ENCODE measurements around the gene CEP89. TPM values are rescaled to one million over a fixed set of nuclear protein-coding genes. Genes with fewer than 3 reads are reported as not detected.
"Not testable (repeated sequence)": the region's sequence is repeated elsewhere in the genome, so short reads cannot be mapped to it uniquely, and the experiment has no call there.

The CEP89 gene
- total and polyA plus RNA-seq, 7 donors: 7.0 to 27.1 (median 10.0) TPM

DNA sequence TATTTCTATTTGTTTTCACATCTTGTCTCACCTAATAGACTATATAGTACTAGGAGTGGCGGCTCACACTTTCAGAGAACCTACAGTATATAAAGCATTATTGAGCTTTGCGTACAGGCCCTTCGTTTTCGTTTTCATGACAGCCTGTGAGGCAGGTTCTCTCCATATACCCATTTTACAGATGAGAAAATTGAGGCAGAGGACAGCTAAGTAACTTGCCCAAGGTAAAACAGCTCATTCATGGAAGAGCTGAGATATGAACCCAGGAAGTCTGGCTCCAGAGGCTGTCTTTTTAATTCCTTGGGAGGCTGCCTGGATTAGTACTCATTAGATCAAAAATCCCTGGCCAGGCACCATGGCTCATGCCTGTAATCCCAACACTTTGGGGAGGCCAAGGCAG lies 29.2 kb upstream of the CEP89 start:
- WGBS, 3 donors: 90 to 94% (median 90%) methylated on average over 4 of the region's 4 CpGs
- ATAC-seq (no peak), DNase-seq (no peak)
- no peaks in the 10 kb centered on the region for H3K27me3 ChIP-seq (ENCODE audit: insufficient read depth in 3 of 3, low read length in 2 of 3)
- no peaks in the 10 kb centered on the region for H3K4me1 ChIP-seq
- H3K36me3 ChIP-seq (ENCODE audit: insufficient read depth in 1 of 2, low read depth in 1 of 2): no peaks in the 10 kb centered on the region
- no peak overlapping the region for H3K4me3 ChIP-seq
- intact Hi-C loops (cut with DNase I): no loop called here
- TF ChIP-seq, protein P1, sequence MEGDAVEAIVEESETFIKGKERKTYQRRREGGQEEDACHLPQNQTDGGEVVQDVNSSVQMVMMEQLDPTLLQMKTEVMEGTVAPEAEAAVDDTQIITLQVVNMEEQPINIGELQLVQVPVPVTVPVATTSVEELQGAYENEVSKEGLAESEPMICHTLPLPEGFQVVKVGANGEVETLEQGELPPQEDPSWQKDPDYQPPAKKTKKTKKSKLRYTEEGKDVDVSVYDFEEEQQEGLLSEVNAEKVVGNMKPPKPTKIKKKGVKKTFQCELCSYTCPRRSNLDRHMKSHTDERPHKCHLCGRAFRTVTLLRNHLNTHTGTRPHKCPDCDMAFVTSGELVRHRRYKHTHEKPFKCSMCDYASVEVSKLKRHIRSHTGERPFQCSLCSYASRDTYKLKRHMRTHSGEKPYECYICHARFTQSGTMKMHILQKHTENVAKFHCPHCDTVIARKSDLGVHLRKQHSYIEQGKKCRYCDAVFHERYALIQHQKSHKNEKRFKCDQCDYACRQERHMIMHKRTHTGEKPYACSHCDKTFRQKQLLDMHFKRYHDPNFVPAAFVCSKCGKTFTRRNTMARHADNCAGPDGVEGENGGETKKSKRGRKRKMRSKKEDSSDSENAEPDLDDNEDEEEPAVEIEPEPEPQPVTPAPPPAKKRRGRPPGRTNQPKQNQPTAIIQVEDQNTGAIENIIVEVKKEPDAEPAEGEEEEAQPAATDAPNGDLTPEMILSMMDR (IDR thresholded peaks at IDR 0.05): no peak
- no peak overlapping the region for H3K27ac ChIP-seq
- H3K9me3 ChIP-seq: no peaks in the 10 kb centered on the region

DNA sequence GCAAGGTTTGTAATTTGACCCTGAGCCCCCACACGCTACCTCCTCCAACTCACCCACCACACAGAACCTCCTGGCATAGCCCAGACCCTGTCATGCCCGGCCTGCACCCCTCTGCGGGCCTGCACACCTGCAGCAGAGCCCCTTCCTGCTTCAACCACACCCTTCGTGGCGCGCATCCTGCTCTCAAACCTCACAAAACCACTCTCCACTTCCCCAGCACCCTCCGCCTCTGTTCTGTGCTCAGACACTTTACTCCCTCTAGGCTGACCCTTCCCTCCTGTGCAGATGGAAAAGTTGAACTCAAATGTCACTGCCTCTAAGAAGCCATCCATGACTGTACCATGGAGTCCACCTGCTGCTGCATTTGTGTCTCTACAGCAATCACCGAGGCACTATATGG lies 28.8 kb upstream of the CEP89 start:
- no peak for DNase-seq
- no peaks in the 10 kb centered on the region for H3K9me3 ChIP-seq
- WGBS, 3 donors: 86 to 90% (median 89%) methylated on average over 8 of the region's 8 CpGs
- no peaks in the 10 kb centered on the region for H3K36me3 ChIP-seq (ENCODE audit: insufficient read depth in 1 of 2, low read depth in 1 of 2)
- no peak overlapping the region for H3K4me3 ChIP-seq
- H3K27ac ChIP-seq: no peak overlapping the region
- intact Hi-C loops (cut with DNase I): no loop called here
- TF ChIP-seq, protein P1 (IDR thresholded peaks at IDR 0.05): no peak
- H3K4me1 ChIP-seq: no peaks in the 10 kb centered on the region
- no peaks in the 10 kb centered on the region for H3K27me3 ChIP-seq (ENCODE audit: insufficient read depth in 3 of 3, low read length in 2 of 3)
- no peak for ATAC-seq

DNA sequence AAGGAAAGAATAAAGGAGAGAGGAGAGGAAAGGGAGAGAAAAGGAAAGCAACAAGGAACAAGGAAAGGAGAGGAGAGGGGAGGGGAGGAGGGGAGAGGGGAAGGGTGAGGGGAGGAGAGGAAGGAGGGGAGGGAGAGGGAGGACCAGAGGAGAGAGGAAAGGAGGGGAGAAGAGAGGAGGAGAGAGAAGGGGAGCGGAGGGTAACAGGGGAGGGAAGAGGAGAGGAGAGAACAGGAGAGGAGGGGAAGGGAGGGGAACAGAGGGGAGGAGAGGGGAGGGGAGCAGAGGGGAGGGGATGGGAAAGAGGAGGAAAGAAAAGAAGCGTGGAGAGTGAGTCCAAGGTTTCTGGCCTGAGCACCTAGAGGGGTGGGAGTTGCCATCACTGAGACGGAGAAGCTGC lies 27.0 kb upstream of the CEP89 start:
- no peaks in the 10 kb centered on the region for H3K36me3 ChIP-seq (ENCODE audit: insufficient read depth in 1 of 2, low read depth in 1 of 2)
- H3K4me1 ChIP-seq: no peaks in the 10 kb centered on the region
- H3K27me3 ChIP-seq (ENCODE audit: insufficient read depth in 3 of 3, low read length in 2 of 3): no peaks in the 10 kb centered on the region
- no peak for ATAC-seq
- WGBS, 3 donors: 69 to 79% (median 72%) methylated on average over 3 of the region's 3 CpGs
- H3K4me3 ChIP-seq: no peak overlapping the region
- intact Hi-C loops (cut with DNase I): no loop called here
- H3K9me3 ChIP-seq: no peaks in the 10 kb centered on the region
- DNase-seq: no peak
- H3K27ac ChIP-seq: no peak overlapping the region
- TF ChIP-seq, protein P1 (IDR thresholded peaks at IDR 0.05): no peak

DNA sequence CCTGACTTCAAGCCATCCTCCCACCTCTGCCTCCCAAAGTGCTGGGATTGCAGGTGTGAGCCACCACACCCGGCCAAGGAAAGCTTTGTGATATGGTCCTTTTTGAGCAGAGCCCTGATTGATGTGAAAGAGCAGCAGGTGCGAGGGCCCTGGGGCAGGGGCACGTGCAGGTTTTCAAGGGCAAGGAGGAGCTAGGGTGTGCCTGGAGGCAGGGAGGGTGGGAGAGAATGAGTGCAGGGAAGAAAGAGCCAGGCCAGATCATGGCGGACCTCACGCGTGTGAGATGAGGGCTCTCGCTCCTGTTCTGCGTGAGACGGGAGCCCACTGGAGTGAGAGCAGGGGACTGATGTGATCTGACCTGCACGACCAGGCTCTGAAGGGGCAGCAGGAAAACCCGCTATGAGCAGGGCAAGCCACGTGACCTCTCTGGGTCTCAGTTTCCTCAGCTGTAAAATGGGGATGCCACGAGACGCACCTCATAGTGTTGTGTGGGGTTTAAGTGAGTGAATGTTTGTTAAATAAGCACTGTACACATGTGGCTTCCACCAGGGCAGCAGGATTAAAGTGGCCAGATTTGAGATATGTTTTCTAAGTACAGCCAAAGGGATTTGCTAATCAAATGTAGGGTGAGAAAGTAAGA lies 26.1 kb upstream of the CEP89 start:
- WGBS, 3 donors: 83 to 88% (median 88%) methylated on average over 14 of the region's 14 CpGs
- Histone ChIP-seq H3K36me3 (ENCODE audit: insufficient read depth in 1 of 2, low read depth in 1 of 2) (no peaks in the 10 kb centered on the region), H3K4me3 (no peak overlapping the region), H3K27me3 (ENCODE audit: insufficient read depth in 3 of 3, low read length in 2 of 3) (no peaks in the 10 kb centered on the region), H3K27ac (no peak overlapping the region), H3K9me3 (no peaks in the 10 kb centered on the region), H3K4me1 (no peaks in the 10 kb centered on the region)
- no peak for DNase-seq
- TF ChIP-seq, protein P1 (IDR thresholded peaks at IDR 0.05): no peak
- intact Hi-C loops (cut with DNase I): no loop called here
- ATAC-seq: no peak

DNA sequence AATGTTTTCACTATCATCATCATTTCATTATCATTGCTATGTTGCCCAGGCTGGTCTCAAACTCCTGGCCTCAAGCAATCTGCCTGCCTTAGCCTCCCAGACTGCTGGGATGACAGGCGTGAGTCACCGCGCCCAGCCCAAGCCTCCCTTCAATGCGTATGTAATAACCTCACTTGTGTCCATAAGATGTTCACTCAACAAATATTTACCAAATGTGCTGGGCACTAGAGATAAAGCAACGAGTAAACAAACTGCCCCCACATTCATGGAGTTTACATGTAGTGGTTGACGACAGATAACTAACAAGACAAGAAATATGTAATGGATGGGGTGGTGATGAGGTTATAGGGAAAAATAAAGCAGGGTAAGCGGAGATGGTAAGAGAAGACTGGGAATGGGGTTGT lies 25.3 kb upstream of the CEP89 start:
- H3K9me3 ChIP-seq; H3K27me3 ChIP-seq (ENCODE audit: insufficient read depth in 3 of 3, low read length in 2 of 3); intact Hi-C loops (cut with DNase I); H3K27ac ChIP-seq; H3K36me3 ChIP-seq (ENCODE audit: insufficient read depth in 1 of 2, low read depth in 1 of 2); DNase-seq; H3K4me3 ChIP-seq; H3K4me1 ChIP-seq; ATAC-seq: not testable (repeated sequence)
- WGBS, 3 donors: 78 to 81% (median 79%) methylated on average over 7 of the region's 7 CpGs

DNA sequence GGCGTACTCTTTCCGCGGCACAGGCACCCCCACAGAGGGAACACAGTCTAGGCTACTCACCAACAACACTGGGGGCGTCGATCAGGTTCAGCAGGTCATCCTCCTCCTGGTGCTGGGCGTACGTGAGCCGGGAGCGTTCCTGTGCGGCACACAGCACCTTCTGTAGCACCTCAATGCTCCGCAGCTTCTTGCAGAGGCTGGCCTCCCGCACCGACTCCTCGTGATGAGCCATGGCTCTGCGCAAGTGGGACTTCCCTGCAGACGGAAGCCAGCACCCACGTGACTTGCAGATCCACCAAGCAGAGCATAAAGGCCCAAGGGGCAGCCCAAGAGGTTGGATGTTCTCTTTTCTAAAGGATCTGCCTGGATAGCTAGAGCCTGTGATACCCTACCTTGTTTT lies 24.2 kb upstream of the CEP89 start:
- intact Hi-C loops (cut with DNase I); H3K27me3 ChIP-seq (ENCODE audit: insufficient read depth in 3 of 3, low read length in 2 of 3); H3K4me3 ChIP-seq; H3K4me1 ChIP-seq; H3K9me3 ChIP-seq; H3K36me3 ChIP-seq (ENCODE audit: insufficient read depth in 1 of 2, low read depth in 1 of 2); ATAC-seq; DNase-seq; H3K27ac ChIP-seq: not testable (repeated sequence)
- 89 to 94% (median 91%) methylated on average over 16 to 17 of the region's 17 CpGs for WGBS, 3 donors
